GM12891 (cell line): Measurements from ENCODE around the gene DCTN2.
"Not testable (repeated sequence)": the region's sequence is repeated elsewhere in the genome, so short reads cannot be mapped to it uniquely, and the experiment has no call there.

Source experiments
- POLR2A ChIP-seq: IDR thresholded peaks from 2 replicates; pipeline ENCODE4 v1.6.1; 2011; ENCODE audit warnings: low read depth, low read length, control low read depth
- POLR2AphosphoS5 ChIP-seq: IDR thresholded peaks from 2 replicates; pipeline ENCODE4 v1.6.1; 2011; ENCODE audit warnings: low read depth, low read length, control low read depth
- SPI1 ChIP-seq: IDR thresholded peaks from 2 replicates; pipeline ENCODE4 v1.6.1; 2011; ENCODE audit warnings: low read depth, low read length, control low read depth
- TAF1 ChIP-seq: IDR thresholded peaks from 2 replicates; pipeline ENCODE4 v1.6.1; 2011; ENCODE audit warnings: low read depth, low read length, control low read depth

GRCh38 chr12:57507796-57508195 is 39.2 kb downstream of the DCTN2 start:
- TF ChIP-seq POLR2A, TAF1, POLR2AphosphoS5, SPI1: not testable (repeated sequence)
